ENCODE measurements around the gene ANKS1B. TPM values are rescaled to one million over a fixed set of nuclear protein-coding genes. Genes with fewer than 3 reads are reported as not detected.

The ANKS1B gene
- total and polyA plus RNA-seq, 11 donors: 0.62 to 5.8 (median 1.8) TPM

- Histone ChIP-seq H3K4me3 (no peak overlapping the region), H3K27me3 (no peaks in the 10 kb centered on the region), H3K4me1 (no peaks in the 10 kb centered on the region), H3K27ac (no peak overlapping the region), H3K9me3 (peaks cover 0 to 2% (median 0%) of the 10 kb centered on the region in 12 donors), H3K36me3 (no peaks in the 10 kb centered on the region)
- ATAC-seq (no peak), DNase-seq (no peak)
- WGBS, 4 donors: 58 to 66% (median 60%) methylated on average over 6 of the region's 6 CpGs
- intact Hi-C loops (cut with DNase I): no loop called here
- no peak for TF ChIP-seq CTCF (IDR thresholded peaks at IDR 0.05)
Observed at GRCh38 chr12:98868076-98868475, 1116.7 kb downstream of the ANKS1B start.

GRCh38 chr12:98864363-98864762 is 1120.4 kb downstream of the ANKS1B start:
- Histone ChIP-seq H3K27ac (no peak overlapping the region), H3K4me1 (no peaks in the 10 kb centered on the region), H3K36me3 (no peaks in the 10 kb centered on the region), H3K27me3 (no peaks in the 10 kb centered on the region), H3K9me3 (peaks cover 0 to 2% (median 0%) of the 10 kb centered on the region in 12 donors), H3K4me3 (no peak overlapping the region)
- ATAC-seq (no peak), DNase-seq (no peak)
- TF ChIP-seq POLR2A (IDR thresholded peaks at IDR 0.05) (no peak), CTCF (IDR thresholded peaks at IDR 0.05) (no peak)
- intact Hi-C loops (cut with DNase I): no loop called here
- WGBS, 4 donors: 0 to 93% (median 64%) methylated on average over 1 of the region's 1 CpG

GRCh38 chr12:98863167-98863566 is 1121.6 kb downstream of the ANKS1B start:
- DNase-seq (no peak), ATAC-seq (no peak)
- no peaks in the 10 kb centered on the region for H3K4me1 ChIP-seq
- H3K27ac ChIP-seq: no peak overlapping the region
- H3K27me3 ChIP-seq: no peaks in the 10 kb centered on the region
- H3K9me3 ChIP-seq: peaks cover 0 to 2% (median 0%) of the 10 kb centered on the region in 12 donors
- TF ChIP-seq POLR2A (IDR thresholded peaks at IDR 0.05) (no peak), CTCF (IDR thresholded peaks at IDR 0.05) (no peak)
- no peak overlapping the region for H3K4me3 ChIP-seq
- H3K36me3 ChIP-seq: no peaks in the 10 kb centered on the region
- WGBS, 4 donors: 56 to 74% (median 62%) methylated on average over 3 of the region's 3 CpGs
- intact Hi-C loops (cut with DNase I): no loop called here

GRCh38 chr12:98861251-98861650 is 1123.5 kb downstream of the ANKS1B start:
- TF ChIP-seq CTCF (IDR thresholded peaks at IDR 0.05): no peak
- TF ChIP-seq POLR2A (IDR thresholded peaks at IDR 0.05): no peak
- H3K27ac ChIP-seq: no peak overlapping the region
- ATAC-seq: no peak

More at GRCh38 chr12:98861251-98861650, 1123.5 kb downstream of the ANKS1B start:
- Histone ChIP-seq H3K36me3 (no peaks in the 10 kb centered on the region), H3K27me3 (no peaks in the 10 kb centered on the region), H3K4me1 (no peaks in the 10 kb centered on the region), H3K9me3 (peaks cover 0 to 2% (median 0%) of the 10 kb centered on the region in 12 donors), H3K4me3 (no peak overlapping the region)
- DNase-seq: no peak
- intact Hi-C loops (cut with DNase I): no loop called here
- WGBS, 4 donors: 54 to 74% (median 61%) methylated on average over 2 of the region's 2 CpGs
